ENCODE results near the gene ADGRB3. TPM values are rescaled to one million over a fixed set of nuclear protein-coding genes. Genes with fewer than 3 reads are reported as not detected.
"Not testable (repeated sequence)": the region's sequence is repeated elsewhere in the genome, so short reads cannot be mapped to it uniquely, and the experiment has no call there.

The ADGRB3 gene
- polyA plus RNA-seq, 1 donor, result 0.70 TPM

- DNase-seq, result no peak
Observed at GRCh38 chr6:68958327-68958726, 323.2 kb downstream of the ADGRB3 start.

- DNase-seq, result peak; percentile 27
Observed at GRCh38 chr6:68967549-68968300, 332.6 kb downstream of the ADGRB3 start.

- DNase-seq, result no peak
Observed at GRCh38 chr6:68968301-68968649, 333.2 kb downstream of the ADGRB3 start.

- DNase-seq, result no peak
Observed at GRCh38 chr6:68973066-68973465, 338.0 kb downstream of the ADGRB3 start.

DNA sequence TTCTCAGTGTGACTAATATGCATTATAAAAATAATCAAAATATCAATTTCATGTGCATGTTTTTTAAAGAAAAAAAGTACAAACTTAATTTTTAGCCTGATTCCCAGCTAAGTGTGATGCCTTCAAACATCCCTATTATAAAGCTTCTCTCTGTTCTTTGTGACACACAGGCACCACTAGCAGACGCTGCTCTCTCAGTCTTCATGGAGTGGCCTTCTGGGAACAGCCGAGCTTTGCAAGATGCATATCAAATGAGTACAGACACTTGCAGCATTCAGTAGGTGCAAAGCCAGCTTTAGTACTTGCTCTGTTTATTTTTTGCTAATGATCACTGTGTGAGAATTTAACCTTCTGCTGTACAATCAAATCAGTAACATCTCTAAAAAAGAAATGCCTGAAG is 340.0 kb downstream of the ADGRB3 start:
- peak; percentile 20 for DNase-seq

DNA sequence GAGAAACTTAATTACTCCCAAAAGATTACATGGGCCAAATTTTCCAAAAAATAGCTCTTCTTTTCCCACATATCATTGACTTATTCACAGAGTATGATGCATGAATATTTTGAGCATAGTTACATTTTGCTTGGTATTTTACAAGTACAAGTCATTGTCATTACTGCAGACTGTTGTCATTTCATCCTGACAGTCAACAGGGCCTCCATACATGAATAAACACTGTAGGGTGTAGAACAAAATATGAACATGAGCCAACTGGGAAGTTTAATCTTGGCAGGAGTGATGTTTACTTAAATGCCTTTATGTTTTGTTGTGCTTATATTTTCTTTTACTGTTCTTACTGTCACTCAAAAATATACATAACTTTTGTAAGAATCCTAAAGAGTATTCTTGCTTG is 340.7 kb downstream of the ADGRB3 start:
- DNase-seq, result no peak

DNA sequence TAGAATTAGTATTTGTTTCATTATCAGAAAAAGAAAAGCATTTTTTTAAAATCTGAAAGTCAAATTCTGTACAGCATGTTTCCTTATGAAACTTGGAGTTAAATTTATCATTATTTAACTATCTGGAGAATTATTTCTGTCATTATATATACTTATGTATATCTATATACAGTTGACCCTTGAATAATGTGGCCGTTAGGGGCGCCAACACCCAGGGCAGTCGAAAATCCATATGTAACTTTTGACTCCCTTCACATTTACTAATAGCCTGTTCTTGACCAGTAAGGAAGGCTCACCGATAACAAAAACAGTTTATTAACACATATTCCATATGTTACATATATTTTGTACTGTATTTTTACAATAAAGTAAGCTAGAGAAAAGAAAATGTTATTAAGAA is 341.2 kb downstream of the ADGRB3 start:
- no peak for DNase-seq

- DNase-seq, result no peak
Observed at GRCh38 chr6:68978411-68978810, 343.3 kb downstream of the ADGRB3 start.

- DNase-seq, result not testable (repeated sequence)
Observed at GRCh38 chr6:68981668-68982067, 346.6 kb downstream of the ADGRB3 start.

DNA sequence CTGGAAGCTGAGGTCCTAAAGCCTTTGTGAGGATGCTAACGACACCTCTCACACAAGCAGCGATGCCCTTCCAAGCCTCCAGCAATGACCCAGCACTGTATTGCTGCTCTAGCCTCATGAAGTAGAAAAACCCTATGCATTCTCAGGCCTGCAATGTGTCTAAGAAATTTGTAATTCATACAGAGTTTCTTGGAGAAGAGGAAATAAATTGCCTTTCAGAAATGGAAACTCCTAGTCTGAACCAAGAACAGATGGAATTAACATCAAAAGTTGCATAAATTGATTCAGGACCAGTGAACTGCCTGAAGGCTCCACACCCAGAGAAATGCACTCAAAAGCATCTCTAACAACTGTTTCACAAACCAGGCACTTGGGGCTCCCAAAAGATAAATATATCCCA is 353.6 kb downstream of the ADGRB3 start:
- DNase-seq, result peak; percentile 13

DNA sequence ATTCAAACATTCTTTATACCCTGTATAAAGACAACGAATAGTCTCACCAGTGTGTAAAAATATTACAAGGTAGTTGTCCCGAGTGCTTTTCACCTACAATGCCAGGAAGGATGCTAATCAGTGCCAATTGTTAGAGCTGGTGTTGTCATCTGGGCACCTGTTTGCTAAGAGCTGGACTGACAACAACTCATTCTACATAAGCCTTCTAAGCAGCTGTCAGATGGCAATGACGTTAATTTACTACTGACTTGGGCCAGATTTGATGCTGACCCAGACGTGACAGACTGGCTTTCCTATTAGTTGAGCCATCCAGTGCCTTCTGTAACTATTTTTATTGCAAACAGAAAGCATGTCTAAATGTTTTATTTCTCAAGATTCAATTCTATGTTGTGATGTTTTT is 355.2 kb downstream of the ADGRB3 start:
- peak; percentile 15 for DNase-seq

DNA sequence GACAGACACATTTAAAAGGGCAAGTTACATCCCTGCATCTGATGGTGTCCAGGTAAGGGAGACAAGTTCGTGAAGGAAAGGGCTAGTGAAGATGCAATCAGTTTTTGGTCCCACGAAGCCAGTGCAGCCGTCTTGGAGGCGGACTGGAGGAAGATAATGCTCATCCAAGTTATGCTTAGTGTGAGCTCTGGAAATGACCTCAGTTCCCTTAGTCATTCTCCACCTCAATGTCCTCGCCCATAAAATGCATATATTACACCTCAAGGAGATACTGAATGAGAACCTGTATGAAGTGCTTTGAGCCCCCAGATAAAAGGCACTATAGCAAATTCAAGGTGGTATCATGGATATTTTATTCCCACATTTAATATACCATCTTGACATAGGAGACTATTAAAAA is 358.8 kb downstream of the ADGRB3 start:
- DNase-seq, result no peak

DNA sequence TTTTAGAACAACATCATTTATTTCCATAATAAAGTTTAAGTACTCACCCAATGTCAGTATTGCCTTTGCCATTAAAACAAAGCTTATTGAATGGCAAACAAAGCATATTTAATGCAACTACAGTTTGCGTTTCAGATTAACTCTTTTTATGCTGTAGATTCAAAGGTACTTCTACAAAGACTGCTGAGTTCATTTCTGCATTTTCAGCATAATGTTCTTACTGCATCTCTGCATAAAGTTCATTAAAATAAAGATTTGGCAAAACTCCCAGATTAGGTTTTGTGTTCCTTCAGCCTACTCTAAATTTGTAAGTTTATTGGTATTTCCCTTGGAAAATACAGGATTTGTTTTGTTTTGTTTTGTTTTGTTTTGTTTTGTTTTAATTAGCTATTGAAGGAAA is 359.4 kb downstream of the ADGRB3 start:
- DNase-seq, result no peak

DNA sequence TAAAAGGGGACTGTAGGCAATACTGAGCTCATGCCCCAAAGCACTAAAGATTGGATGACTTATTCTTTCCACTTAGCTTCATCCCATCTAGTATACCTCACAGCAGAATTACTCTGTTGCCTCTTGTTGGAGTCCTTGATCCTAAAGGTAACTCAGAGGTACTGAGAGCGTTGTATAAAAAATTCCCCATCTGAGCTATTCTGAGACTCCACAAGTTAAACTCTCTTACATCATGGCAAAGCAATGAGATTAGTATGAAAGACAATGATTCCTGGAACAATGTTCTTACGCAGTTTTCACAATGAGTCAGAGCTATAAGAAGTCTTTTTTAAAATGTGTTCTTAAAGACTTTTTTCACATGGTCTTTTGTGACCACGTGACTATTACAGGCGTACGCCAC is 370.1 kb downstream of the ADGRB3 start:
- DNase-seq, result no peak

DNA sequence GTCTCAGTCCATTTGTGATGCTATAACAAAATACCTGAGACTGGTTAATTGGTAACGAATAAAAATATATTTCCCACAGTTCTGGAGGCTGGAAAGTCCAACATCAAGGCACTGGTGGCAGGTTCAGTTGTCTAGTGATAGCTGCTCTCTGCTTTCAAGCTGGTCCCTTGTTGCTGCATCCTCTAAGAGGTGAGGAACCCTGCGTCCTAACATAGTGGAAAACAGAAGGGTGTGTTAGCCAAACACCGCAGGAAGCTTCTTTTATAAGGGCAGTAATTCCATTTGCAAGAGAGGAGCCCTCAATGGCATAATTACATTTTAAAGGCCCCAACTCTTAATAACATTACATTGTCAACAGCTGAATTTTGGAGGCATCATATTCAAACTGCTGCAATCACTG is 372.7 kb downstream of the ADGRB3 start:
- no peak for DNase-seq

DNA sequence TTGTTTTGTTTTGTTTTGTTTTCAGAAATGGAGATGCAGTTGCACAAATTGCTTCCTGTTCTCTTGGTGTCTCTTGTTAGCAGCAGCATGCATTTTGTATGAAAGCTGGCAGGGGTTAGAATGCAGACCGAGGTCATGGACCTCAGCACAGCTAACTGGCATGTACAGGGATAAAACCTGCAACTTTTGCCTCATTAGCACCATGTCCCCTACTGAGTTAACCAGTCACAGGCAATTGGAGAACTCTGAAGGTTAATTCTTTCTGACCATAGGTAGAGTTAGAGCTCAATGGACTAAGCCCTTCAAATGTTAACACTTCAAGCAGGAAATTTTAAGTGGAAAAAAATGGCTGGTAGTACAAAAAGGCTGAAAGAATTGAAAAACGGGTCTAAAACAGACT is 377.1 kb downstream of the ADGRB3 start:
- DNase-seq, result no peak

DNA sequence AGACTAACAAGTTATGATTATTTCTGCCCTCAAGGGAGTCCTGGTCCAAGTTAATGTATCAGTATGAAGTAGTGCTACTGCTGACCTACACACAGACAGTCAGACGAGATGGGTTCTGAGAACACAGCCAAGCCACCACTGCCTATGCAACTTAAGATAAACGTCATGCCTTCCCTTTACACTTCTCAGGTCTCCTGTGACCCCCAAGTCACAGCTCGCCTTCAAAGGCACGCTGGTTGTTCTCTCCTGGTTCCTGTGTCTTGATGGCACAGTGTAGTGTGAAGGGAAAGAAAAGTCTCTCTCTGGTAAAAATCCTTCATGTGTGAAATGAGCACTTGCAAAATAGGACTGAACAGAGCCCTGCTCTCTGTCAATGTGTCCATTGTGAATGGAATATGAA is 377.8 kb downstream of the ADGRB3 start:
- DNase-seq, result no peak

DNA sequence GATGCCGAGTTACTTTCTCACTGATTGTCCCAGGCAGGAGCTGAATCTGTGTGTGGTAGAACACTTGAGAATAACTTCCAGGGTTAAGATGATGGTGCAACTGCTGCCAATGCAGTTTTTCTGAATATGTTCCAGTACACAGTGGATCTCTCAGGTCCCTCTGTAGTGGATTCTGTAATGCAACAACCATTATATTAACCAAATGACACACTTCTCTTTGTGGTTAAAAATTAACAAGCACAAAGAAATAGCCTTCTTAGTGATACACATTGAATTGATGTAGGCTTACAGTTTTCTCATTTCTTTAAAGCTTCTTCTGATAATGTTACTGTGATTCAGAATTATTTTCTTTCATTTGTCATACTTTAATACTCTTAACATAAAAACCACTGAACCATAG is 383.8 kb downstream of the ADGRB3 start:
- no peak for DNase-seq

- no peak for DNase-seq
Observed at GRCh38 chr6:69019832-69020231, 384.8 kb downstream of the ADGRB3 start.

DNA sequence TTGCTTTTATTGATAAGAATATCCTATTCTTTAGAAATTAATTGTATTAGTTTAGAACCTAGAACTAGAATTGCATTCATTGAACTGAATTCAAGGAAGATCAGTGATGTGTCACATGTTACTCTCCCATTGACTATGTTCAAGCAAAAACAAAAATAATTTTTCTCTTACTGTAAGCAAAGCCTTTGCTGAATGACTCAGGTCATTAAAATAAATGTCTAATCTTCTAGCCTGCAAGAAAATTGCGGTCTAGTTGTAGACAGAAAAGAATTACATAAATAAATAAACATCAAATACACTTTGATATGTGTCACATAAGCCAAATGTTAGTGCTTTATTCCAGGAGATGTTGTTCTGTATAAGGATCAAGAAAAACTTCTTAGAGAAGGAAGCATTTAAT is 387.9 kb downstream of the ADGRB3 start:
- DNase-seq, result no peak

GRCh38 chr6:69026243-69026642 is 391.2 kb downstream of the ADGRB3 start:
- no peak for DNase-seq

DNA sequence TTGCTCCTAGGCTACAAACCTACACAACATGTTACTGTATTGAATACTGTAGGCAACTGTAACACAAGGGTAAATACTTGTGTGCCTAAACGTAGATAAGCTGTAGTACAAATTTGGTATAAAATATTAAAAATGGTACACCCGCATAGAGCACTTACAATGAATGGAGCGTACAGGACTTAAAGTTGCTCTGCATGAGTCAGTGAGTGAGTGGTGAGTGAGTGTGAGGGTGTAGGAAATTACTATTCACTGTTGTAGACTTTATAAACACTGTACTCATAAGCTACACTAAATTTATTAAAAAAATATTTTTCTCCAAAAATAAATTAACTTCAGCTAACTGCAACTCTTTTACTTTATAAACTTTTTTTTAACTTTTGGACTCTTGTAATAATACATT is 391.6 kb downstream of the ADGRB3 start:
- no peak for DNase-seq

DNA sequence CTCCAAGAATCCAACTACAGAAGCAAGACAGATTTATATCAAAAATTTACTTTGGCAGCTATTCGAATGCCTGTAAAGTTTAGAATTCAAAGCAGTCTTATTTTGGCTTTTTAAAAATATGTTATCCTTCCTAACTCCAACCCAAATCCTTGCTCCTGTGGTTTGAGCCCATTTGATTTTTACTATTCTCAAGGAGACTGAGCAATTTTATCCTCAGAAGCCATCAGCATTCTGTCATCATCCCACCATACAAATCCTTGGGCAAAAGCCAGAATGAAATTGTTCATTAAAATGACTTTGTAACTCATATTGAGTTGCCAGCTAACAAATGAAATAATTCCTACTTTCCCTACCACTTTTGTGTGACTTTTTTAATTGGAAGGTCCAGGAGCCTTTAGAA is 392.8 kb downstream of the ADGRB3 start:
- no peak for DNase-seq

DNA sequence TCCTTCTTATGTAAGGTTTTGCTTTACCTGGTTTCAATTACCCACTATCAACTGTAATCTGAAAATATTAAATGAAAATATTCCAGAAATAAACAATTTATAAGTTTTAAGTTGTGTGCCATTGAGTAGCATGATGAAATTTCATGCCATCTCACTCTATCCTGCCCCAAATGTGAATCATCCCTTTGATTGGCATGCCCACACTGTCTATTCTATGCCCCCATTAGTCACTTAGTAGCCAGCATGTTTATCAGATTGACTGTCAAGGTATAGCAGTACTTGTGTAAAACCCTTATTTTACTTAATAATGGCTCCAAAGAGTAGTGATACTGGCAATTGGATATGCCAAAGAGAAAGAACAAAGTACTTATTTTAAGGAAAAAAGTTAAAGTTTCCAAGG is 403.8 kb downstream of the ADGRB3 start:
- DNase-seq, result no peak

DNA sequence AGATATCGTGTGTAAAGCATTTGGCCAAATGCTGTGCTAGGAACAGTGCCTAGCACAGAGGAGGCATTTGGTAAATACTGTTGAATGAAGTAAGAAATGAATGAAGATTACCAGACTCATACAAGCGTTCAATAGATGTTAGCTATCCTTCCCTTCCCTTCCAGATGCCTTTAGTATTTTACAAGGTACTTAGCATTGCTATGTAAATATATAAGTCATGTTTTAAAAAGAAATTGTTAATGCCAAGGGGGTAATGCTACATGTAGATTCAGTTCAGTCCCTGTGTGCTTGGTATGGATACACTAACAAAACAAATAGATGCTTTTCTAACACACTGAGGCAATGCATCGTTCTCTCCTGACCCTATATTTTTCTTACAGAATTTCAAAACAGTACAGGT is 407.2 kb downstream of the ADGRB3 start:
- no peak for DNase-seq
